Karpas-422 (cell line): ENCODE measurements around the gene UBE2O. TPM values are rescaled to one million over a fixed set of nuclear protein-coding genes. Genes with fewer than 3 reads are reported as not detected.

ENCODE experiments used
- DNase-seq: peaks from one replicate; pipeline ENCODE4 v3.0.0-alpha.2; 2015
- H2AFZ ChIP-seq: fragments of 200-600 bp; sonication (generic); 2 replicates; pipeline ENCODE4 v1.6.1; 2014; ENCODE audit warnings: antibody characterized with exemption, low read length, mixed read lengths
- H3K27ac ChIP-seq: fragments of 200-600 bp; sonication (generic); 2 replicates; pipeline ENCODE4 v1.5.1; 2014; ENCODE audit warnings: mild to moderate bottlenecking, low read length, moderate library complexity
- H3K27me3 ChIP-seq: fragments of 200-600 bp; sonication (generic); 2 replicates; pipeline ENCODE4 v1.6.1; 2014; ENCODE audit warnings: low read length, mixed read lengths
- H3K36me3 ChIP-seq: fragments of 200-600 bp; sonication (generic); 2 replicates; pipeline ENCODE4 v1.6.1; 2014; ENCODE audit warnings: low read length, mixed read lengths; ENCODE audit not compliant: insufficient read depth
- H3K4me1 ChIP-seq: fragments of 200-600 bp; sonication (generic); 2 replicates; pipeline ENCODE4 v1.6.1; 2014; ENCODE audit warnings: mild to moderate bottlenecking, low read length, mixed read lengths
- H3K4me2 ChIP-seq: fragments of 200-600 bp; sonication (generic); 2 replicates; pipeline ENCODE4 v1.6.1; 2014; ENCODE audit warnings: low read length, low read depth, mild to moderate bottlenecking; ENCODE audit not compliant: poor library complexity, severe bottlenecking
- H3K4me3 ChIP-seq: fragments of 200-600 bp; sonication (generic); 2 replicates; pipeline ENCODE4 v1.5.1; 2014; ENCODE audit warnings: mild to moderate bottlenecking, antibody characterized with exemption, low read length, mixed read lengths
- H3K79me2 ChIP-seq: fragments of 200-600 bp; sonication (generic); 2 replicates; pipeline ENCODE4 v1.6.1; 2014; ENCODE audit warnings: mild to moderate bottlenecking, low read length, mixed read lengths
- H3K9ac ChIP-seq: fragments of 200-600 bp; sonication (generic); 2 replicates; pipeline ENCODE4 v1.6.0; 2014; ENCODE audit warnings: low read length
- H3K9me2 ChIP-seq: fragments of 200-600 bp; sonication (generic), shearing (Covaris generic); replicated peaks from 2 replicates; pipeline ENCODE4 v1.6.0; 2014; ENCODE audit warnings: mild to moderate bottlenecking, low read length, moderate library complexity; ENCODE audit not compliant: insufficient read depth
- H3K9me3 ChIP-seq: fragments of 300-700, 200-600 bp; sonication (generic); 2 replicates; pipeline ENCODE4 v1.6.1; 2014; ENCODE audit warnings: low read length, mixed read lengths
- H4K20me1 ChIP-seq: fragments of 200-600 bp; sonication (generic); 2 replicates; pipeline ENCODE4 v1.6.1; 2014; ENCODE audit warnings: mild to moderate bottlenecking, antibody characterized with exemption, low read length, low read depth; ENCODE audit not compliant: insufficient read depth
- total RNA-seq: library from RNA; depleted of rRNA; stranded (reverse); fragments of >200 nt; shearing (Covaris generic); gene quantifications from 2 replicates; pipeline ENCODE4 v1.2.3, GENCODE V29; 2014; ENCODE audit warnings: low replicate concordance

UBE2O gene
- total RNA-seq, 1 experiment from 2014 or later = 10.5 TPM

- H3K27ac ChIP-seq = no peak overlapping the region
- peak; percentile 94 for DNase-seq
- no peaks in the 10 kb centered on the region for H4K20me1 ChIP-seq
- no peak overlapping the region for H2AFZ ChIP-seq
- no peaks in the 10 kb centered on the region for H3K9me3 ChIP-seq
- H3K4me2 ChIP-seq = no peak overlapping the region
- peaks cover 11% of the 10 kb centered on the region; the same call in 1 of the 2 replicates for H3K36me3 ChIP-seq
- no peaks in the 10 kb centered on the region for H3K4me1 ChIP-seq
- no peaks in the 10 kb centered on the region for H3K79me2 ChIP-seq
- no peak overlapping the region for H3K4me3 ChIP-seq
- H3K9me2 ChIP-seq = no peaks in the 10 kb centered on the region
- H3K9ac ChIP-seq = no peak overlapping the region
- no peaks in the 10 kb centered on the region for H3K27me3 ChIP-seq
Observed at GRCh38 chr17:76397687-76398522, 55.0 kb downstream of the UBE2O start.

- no peak overlapping the region for H2AFZ ChIP-seq
- no peaks in the 10 kb centered on the region for H4K20me1 ChIP-seq
- no peaks in the 10 kb centered on the region for H3K27me3 ChIP-seq
- H3K4me1 ChIP-seq = no peaks in the 10 kb centered on the region
- H3K9me3 ChIP-seq = no peaks in the 10 kb centered on the region
- H3K36me3 ChIP-seq = peaks cover 11% of the 10 kb centered on the region; the same call in 1 of the 2 replicates
- no peaks in the 10 kb centered on the region for H3K9me2 ChIP-seq
- H3K4me3 ChIP-seq = no peak overlapping the region
- DNase-seq = no peak
- no peak overlapping the region for H3K4me2 ChIP-seq
- no peaks in the 10 kb centered on the region for H3K79me2 ChIP-seq
- no peak overlapping the region for H3K27ac ChIP-seq
- H3K9ac ChIP-seq = no peak overlapping the region
Observed at GRCh38 chr17:76397184-76397583, 55.8 kb downstream of the UBE2O start.

GRCh38 chr17:76395980-76396379 is 57.0 kb downstream of the UBE2O start:
- Histone ChIP-seq H3K27me3 (no peaks in the 10 kb centered on the region), H4K20me1 (no peaks in the 10 kb centered on the region), H3K36me3 (peaks cover 11% of the 10 kb centered on the region; the same call in 1 of the 2 replicates), H3K4me2 (no peak overlapping the region), H2AFZ (no peak overlapping the region), H3K79me2 (no peaks in the 10 kb centered on the region), H3K9me2 (no peaks in the 10 kb centered on the region), H3K9me3 (no peaks in the 10 kb centered on the region), H3K4me1 (no peaks in the 10 kb centered on the region), H3K9ac (no peak overlapping the region), H3K27ac (no peak overlapping the region), H3K4me3 (no peak overlapping the region)
- DNase-seq = no peak

- DNase-seq = no peak
- H3K4me3 ChIP-seq = no peak overlapping the region
- H3K9ac ChIP-seq = no peak overlapping the region
- H3K4me1 ChIP-seq = no peaks in the 10 kb centered on the region
- H2AFZ ChIP-seq = no peak overlapping the region
- no peaks in the 10 kb centered on the region for H3K79me2 ChIP-seq
- H3K27me3 ChIP-seq = no peaks in the 10 kb centered on the region
- no peaks in the 10 kb centered on the region for H4K20me1 ChIP-seq
- H3K9me2 ChIP-seq = no peaks in the 10 kb centered on the region
- no peak overlapping the region for H3K27ac ChIP-seq
- H3K9me3 ChIP-seq = no peaks in the 10 kb centered on the region
- H3K36me3 ChIP-seq = peaks cover 11% of the 10 kb centered on the region; the same call in 1 of the 2 replicates
- no peak overlapping the region for H3K4me2 ChIP-seq
Observed at GRCh38 chr17:76394166-76394565, 58.8 kb downstream of the UBE2O start.

- Histone ChIP-seq H3K27me3 (no peaks in the 10 kb centered on the region), H3K36me3 (0 out of 2 replicates have a peak, but pooled peaks cover 3% of the 10 kb centered on the region), H3K27ac (no peak overlapping the region), H2AFZ (no peak overlapping the region), H3K9me2 (no peaks in the 10 kb centered on the region), H3K4me2 (no peak overlapping the region), H3K79me2 (no peaks in the 10 kb centered on the region), H4K20me1 (no peaks in the 10 kb centered on the region), H3K9me3 (no peaks in the 10 kb centered on the region), H3K4me1 (peaks cover under 1% of the 10 kb centered on the region), H3K4me3 (no peak overlapping the region), H3K9ac (no peak overlapping the region)
- DNase-seq = no peak
Observed at GRCh38 chr17:76391200-76391715, 61.7 kb downstream of the UBE2O start.

GRCh38 chr17:76390003-76390421 is 62.9 kb downstream of the UBE2O start:
- H4K20me1 ChIP-seq = peaks cover 5% of the 10 kb centered on the region; the same call in 1 of the 2 replicates
- DNase-seq = peak; percentile 36
- H3K4me3 ChIP-seq = no peak overlapping the region
- no peaks in the 10 kb centered on the region for H3K36me3 ChIP-seq
- no peaks in the 10 kb centered on the region for H3K9me3 ChIP-seq
- H3K27ac ChIP-seq = no peak overlapping the region
- H3K4me2 ChIP-seq = no peak overlapping the region
- H3K9ac ChIP-seq = no peak overlapping the region
- no peaks in the 10 kb centered on the region for H3K27me3 ChIP-seq
- peaks cover 10% of the 10 kb centered on the region for H3K4me1 ChIP-seq
- no peaks in the 10 kb centered on the region for H3K9me2 ChIP-seq
- no peaks in the 10 kb centered on the region for H3K79me2 ChIP-seq
- no peak overlapping the region for H2AFZ ChIP-seq

- Histone ChIP-seq H3K36me3 (no peaks in the 10 kb centered on the region), H3K4me3 (no peak overlapping the region), H3K9me2 (no peaks in the 10 kb centered on the region), H4K20me1 (peaks cover 5% of the 10 kb centered on the region; the same call in 1 of the 2 replicates), H2AFZ (no peak overlapping the region), H3K27me3 (no peaks in the 10 kb centered on the region), H3K79me2 (no peaks in the 10 kb centered on the region), H3K4me1 (peaks cover 16% of the 10 kb centered on the region), H3K9me3 (no peaks in the 10 kb centered on the region), H3K9ac (no peak overlapping the region), H3K27ac (no peak overlapping the region), H3K4me2 (no peak overlapping the region)
- peak; percentile 41 for DNase-seq
Observed at GRCh38 chr17:76388966-76389888, 63.7 kb downstream of the UBE2O start.
